Natural killer cell (primary cell): ENCODE measurements around the gene BIN1. TPM values are rescaled to one million over a fixed set of nuclear protein-coding genes. Genes with fewer than 3 reads are reported as not detected.

ENCODE experiments used
- ATAC-seq, 3 donors: fragments of 150-1000 bp in 2 of 3; fragments of 200-7000 bp in 1 of 3; cut with Tn5 transposase; 1 replicate in 1 of 3; 2 replicates in 2 of 3; pipeline ENCODE4 v1.10.0; 2021; ENCODE audit warnings: mild to moderate bottlenecking in 2 of 3, moderate library complexity in 2 of 3
- DNase-seq, 2 donors: peaks; one replicate each; pipeline versions ENCODE4 v3.0.0 to v3.0.0-alpha.2; 2013 to 2021; ENCODE audit warnings: mixed read lengths in 1 of 2
- H3K27ac ChIP-seq: one replicate; pipeline ENCODE4 v1.5.1; 2013; ENCODE audit warnings: mild to moderate bottlenecking, low read length
- H3K27me3 ChIP-seq: one replicate; pipeline ENCODE4 v1.6.1; 2013; ENCODE audit warnings: low read length; ENCODE audit not compliant: control insufficient read depth, insufficient read depth
- H3K36me3 ChIP-seq: one replicate; pipeline ENCODE4 v1.6.1; 2013; ENCODE audit warnings: low read length; ENCODE audit not compliant: control insufficient read depth, insufficient read depth
- H3K4me1 ChIP-seq: one replicate; pipeline ENCODE4 v1.6.1; 2013; ENCODE audit warnings: low read length; ENCODE audit not compliant: control insufficient read depth, insufficient read depth
- H3K4me3 ChIP-seq: one replicate; pipeline ENCODE4 v1.5.1; 2013; ENCODE audit warnings: low read length
- H3K9me3 ChIP-seq: one replicate; pipeline ENCODE4 v1.6.1; 2013; ENCODE audit warnings: low read length; ENCODE audit not compliant: control insufficient read depth, insufficient read depth
- H3K27ac Mint-ChIP-seq, 2 donors: one replicate each; pipeline ENCODE4 v1.8.0; 2022; ENCODE audit warnings: mild to moderate bottlenecking in 2 of 2, mixed read lengths in 2 of 2, moderate library complexity in 1 of 2
- H3K27me3 Mint-ChIP-seq, 2 donors: one replicate each; pipeline ENCODE4 v1.8.0; 2022; ENCODE audit warnings: low read depth in 2 of 2, mixed read lengths in 2 of 2
- H3K36me3 Mint-ChIP-seq: one replicate; pipeline ENCODE4 v1.8.0; 2022; ENCODE audit warnings: mixed read lengths
- H3K4me1 Mint-ChIP-seq, 2 donors: one replicate each; pipeline ENCODE4 v1.8.0; 2022; ENCODE audit warnings: mixed read lengths in 2 of 2
- H3K4me3 Mint-ChIP-seq: one replicate; pipeline ENCODE4 v1.8.0; 2022; ENCODE audit warnings: mild to moderate bottlenecking, moderate library complexity, mixed read lengths
- H3K9me3 Mint-ChIP-seq, 2 donors: one replicate each; pipeline ENCODE4 v1.8.0; 2022; ENCODE audit warnings: mixed read lengths in 2 of 2
- CTCF ChIP-seq: fragments of 200-600 bp; IDR thresholded peaks from one replicate; pipeline ENCODE4 v1.8.0; 2022; ENCODE audit warnings: antibody characterized with exemption
- WGBS: methylation state at CpG from one replicate; pipeline ENCODE4 v1.1.7; 2013; ENCODE audit warnings: missing lambda C conversion rate; ENCODE audit not compliant: insufficient coverage; 5-methylcytosine and 5-hydroxymethylcytosine counted together
- intact Hi-C: fragments of 100-400 bp; cut with micrococcal nuclease; formaldehyde crosslinking; loops from one replicate; pipeline ENCODE4 v1.14.2; 2022
- total RNA-seq, 4 donors: library from RNA; stranded (reverse); fragments of 120-200 nt in 1 of 4; gene quantifications; one replicate each; pipeline versions ENCODE4 v1.2.3 to v1.2.4, GENCODE V29; 2013 to 2022

BIN1 gene
- total RNA-seq, 3 donors from 2014 or later (not counting 1 experiment from before 2014, with no cell fraction given): 73.5 to 131 (median 107) TPM

GRCh38 chr2:127050803-127051115 is 56.2 kb downstream of the BIN1 start:
- H3K9me3 Mint-ChIP-seq: no peaks in the 10 kb centered on the region
- DNase-seq (no peak), ATAC-seq (no peak)
- peaks cover 14 to 35% of the 10 kb centered on the region in 2 donors for H3K4me1 Mint-ChIP-seq
- H3K27me3 Mint-ChIP-seq: no peaks in the 10 kb centered on the region
- intact Hi-C loops: no loop called here
- no peak overlapping the region for H3K4me3 Mint-ChIP-seq
- no peaks in the 10 kb centered on the region for H3K36me3 Mint-ChIP-seq
- Histone ChIP-seq H3K36me3 (peaks cover 27% of the 10 kb centered on the region), H3K4me1 (peaks cover 42% of the 10 kb centered on the region), H3K27ac (no peak overlapping the region), H3K9me3 (peaks cover 4% of the 10 kb centered on the region), H3K27me3 (no peaks in the 10 kb centered on the region), H3K4me3 (no peak overlapping the region)
- TF ChIP-seq CTCF: no peak
- WGBS: 88% methylated on average over 14 of the region's 14 CpGs
- H3K27ac Mint-ChIP-seq: no peak overlapping the region

- Histone ChIP-seq H3K4me3 (no peak overlapping the region), H3K27me3 (no peaks in the 10 kb centered on the region), H3K36me3 (peaks cover 26% of the 10 kb centered on the region), H3K4me1 (peaks cover 42% of the 10 kb centered on the region), H3K27ac (no peak overlapping the region), H3K9me3 (peaks cover 4% of the 10 kb centered on the region)
- Mint-ChIP-seq H3K4me1 (peaks cover 14 to 36% of the 10 kb centered on the region in 2 donors), H3K36me3 (no peaks in the 10 kb centered on the region), H3K27ac (peak overlapping the region in 1 of 2 donors; percentile 36), H3K27me3 (no peaks in the 10 kb centered on the region), H3K4me3 (no peak overlapping the region), H3K9me3 (no peaks in the 10 kb centered on the region)
- ATAC-seq (peak; percentile 61 to 84 (median 74)), DNase-seq (peak; percentile 58 to 79)
- peak; percentile 97 for TF ChIP-seq CTCF
- WGBS: 52% methylated on average over 33 of the region's 33 CpGs
- intact Hi-C loops: no loop called here
These were observed 56.8 kb downstream of the BIN1 start for GRCh38 chr2:127049927-127050802.

- Mint-ChIP-seq H3K27ac (peak overlapping the region in 1 of 2 donors; percentile 36), H3K4me3 (no peak overlapping the region), H3K36me3 (no peaks in the 10 kb centered on the region), H3K27me3 (no peaks in the 10 kb centered on the region), H3K9me3 (no peaks in the 10 kb centered on the region), H3K4me1 (peaks cover 14 to 33% of the 10 kb centered on the region in 2 donors)
- Histone ChIP-seq H3K4me1 (peaks cover 42% of the 10 kb centered on the region), H3K27ac (no peak overlapping the region), H3K9me3 (peaks cover 4% of the 10 kb centered on the region), H3K36me3 (peaks cover 22% of the 10 kb centered on the region), H3K4me3 (no peak overlapping the region), H3K27me3 (no peaks in the 10 kb centered on the region)
- no peak for ATAC-seq
- no peak for TF ChIP-seq CTCF
- 94% methylated on average over 15 of the region's 15 CpGs for WGBS
- DNase-seq: peak in 1 of 2 donors; percentile 12
- intact Hi-C loops: no loop called here
These were observed 57.7 kb downstream of the BIN1 start for GRCh38 chr2:127048969-127049897.
